ENCODE results near the gene BIVM. TPM values are rescaled to one million over a fixed set of nuclear protein-coding genes. Genes with fewer than 3 reads are reported as not detected.

BIVM gene
- total RNA-seq, 1 donor, result 44.2 TPM

GRCh38 chr13:102862624-102863210, 63.8 kb downstream of the BIVM start:
- no peak overlapping the region for H3K4me3 ChIP-seq (ENCODE audit: low read depth, low read length)
- no peak for DNase-seq (ENCODE audit: low read depth)
- TF ChIP-seq, protein P1, sequence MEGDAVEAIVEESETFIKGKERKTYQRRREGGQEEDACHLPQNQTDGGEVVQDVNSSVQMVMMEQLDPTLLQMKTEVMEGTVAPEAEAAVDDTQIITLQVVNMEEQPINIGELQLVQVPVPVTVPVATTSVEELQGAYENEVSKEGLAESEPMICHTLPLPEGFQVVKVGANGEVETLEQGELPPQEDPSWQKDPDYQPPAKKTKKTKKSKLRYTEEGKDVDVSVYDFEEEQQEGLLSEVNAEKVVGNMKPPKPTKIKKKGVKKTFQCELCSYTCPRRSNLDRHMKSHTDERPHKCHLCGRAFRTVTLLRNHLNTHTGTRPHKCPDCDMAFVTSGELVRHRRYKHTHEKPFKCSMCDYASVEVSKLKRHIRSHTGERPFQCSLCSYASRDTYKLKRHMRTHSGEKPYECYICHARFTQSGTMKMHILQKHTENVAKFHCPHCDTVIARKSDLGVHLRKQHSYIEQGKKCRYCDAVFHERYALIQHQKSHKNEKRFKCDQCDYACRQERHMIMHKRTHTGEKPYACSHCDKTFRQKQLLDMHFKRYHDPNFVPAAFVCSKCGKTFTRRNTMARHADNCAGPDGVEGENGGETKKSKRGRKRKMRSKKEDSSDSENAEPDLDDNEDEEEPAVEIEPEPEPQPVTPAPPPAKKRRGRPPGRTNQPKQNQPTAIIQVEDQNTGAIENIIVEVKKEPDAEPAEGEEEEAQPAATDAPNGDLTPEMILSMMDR (IDR thresholded peaks at IDR 0.05; ENCODE audit: insufficient read depth, low read length), result no peak

GRCh38 chr13:102863590-102863989, 64.7 kb downstream of the BIVM start:
- DNase-seq (ENCODE audit: low read depth), result no peak
- no peak overlapping the region for H3K4me3 ChIP-seq (ENCODE audit: low read depth, low read length)
- TF ChIP-seq, protein P1 (IDR thresholded peaks at IDR 0.05; ENCODE audit: insufficient read depth, low read length), result no peak

DNA sequence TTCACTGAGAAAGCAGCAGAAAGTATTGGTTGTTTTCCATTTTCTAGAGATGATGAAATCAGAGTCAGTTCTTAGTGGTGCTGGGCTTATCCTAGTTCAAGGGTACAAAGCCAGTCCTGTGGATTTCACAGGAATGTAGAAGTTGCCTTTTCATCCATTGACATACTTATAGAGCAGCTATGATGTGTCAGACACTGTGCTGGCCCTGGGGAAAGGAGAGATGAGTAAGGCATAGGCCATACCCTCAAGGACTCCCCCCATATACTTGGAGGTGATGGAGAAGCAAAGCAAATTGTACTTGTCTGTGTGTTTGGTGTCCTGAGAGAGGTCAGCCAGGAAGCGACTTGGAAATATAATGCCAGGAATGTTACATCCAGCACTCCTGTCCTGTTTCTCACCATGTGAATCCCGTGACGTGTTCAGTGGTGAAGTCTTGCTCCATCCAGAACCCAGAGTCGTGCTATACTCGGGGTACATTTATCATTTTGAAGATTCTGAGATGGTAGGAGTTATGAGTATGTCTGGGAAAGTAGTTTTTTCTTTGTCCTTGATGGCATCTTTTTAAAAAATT, 69.5 kb downstream of the BIVM start:
- TF ChIP-seq, protein P1 (IDR thresholded peaks at IDR 0.05; ENCODE audit: insufficient read depth, low read length), result no peak
- no peak for DNase-seq (ENCODE audit: low read depth)
- H3K4me3 ChIP-seq (ENCODE audit: low read depth, low read length), result no peak overlapping the region

GRCh38 chr13:102869948-102870676, 71.2 kb downstream of the BIVM start:
- no peak overlapping the region for H3K4me3 ChIP-seq (ENCODE audit: low read depth, low read length)
- no peak for DNase-seq (ENCODE audit: low read depth)
- TF ChIP-seq, protein P1 (IDR thresholded peaks at IDR 0.05; ENCODE audit: insufficient read depth, low read length), result no peak

GRCh38 chr13:102870677-102871415, 71.9 kb downstream of the BIVM start:
- peak; percentile 64 for DNase-seq (ENCODE audit: low read depth)
- TF ChIP-seq, protein P1 (IDR thresholded peaks at IDR 0.05; ENCODE audit: insufficient read depth, low read length), result peak; percentile 73
- no peak overlapping the region for H3K4me3 ChIP-seq (ENCODE audit: low read depth, low read length)

DNA sequence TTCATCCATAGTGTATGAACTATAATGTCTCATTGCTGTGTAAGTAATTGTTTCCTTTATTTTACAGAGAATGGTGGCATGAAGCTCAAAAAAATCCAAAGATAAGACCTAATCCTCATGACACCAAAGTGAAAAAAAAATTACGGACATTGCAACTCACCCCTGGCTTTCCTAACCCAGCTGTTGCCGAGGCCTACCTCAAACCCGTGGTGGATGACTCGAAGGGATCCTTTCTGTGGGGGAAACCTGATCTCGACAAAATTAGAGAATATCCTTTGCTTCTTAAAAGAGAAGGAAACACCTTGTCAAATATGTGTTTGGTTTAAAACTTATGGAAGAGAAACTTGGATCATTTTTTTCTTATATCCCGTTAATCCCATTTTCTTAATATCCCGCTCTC, 73.2 kb downstream of the BIVM start:
- TF ChIP-seq, protein P1 (IDR thresholded peaks at IDR 0.05; ENCODE audit: insufficient read depth, low read length), result no peak
- H3K4me3 ChIP-seq (ENCODE audit: low read depth, low read length), result no peak overlapping the region
- DNase-seq (ENCODE audit: low read depth), result no peak
